ENCODE measurements around the gene SNX4.
"Not testable (repeated sequence)": the region's sequence is repeated elsewhere in the genome, so short reads cannot be mapped to it uniquely, and the experiment has no call there.

Gene SNX4

DNA sequence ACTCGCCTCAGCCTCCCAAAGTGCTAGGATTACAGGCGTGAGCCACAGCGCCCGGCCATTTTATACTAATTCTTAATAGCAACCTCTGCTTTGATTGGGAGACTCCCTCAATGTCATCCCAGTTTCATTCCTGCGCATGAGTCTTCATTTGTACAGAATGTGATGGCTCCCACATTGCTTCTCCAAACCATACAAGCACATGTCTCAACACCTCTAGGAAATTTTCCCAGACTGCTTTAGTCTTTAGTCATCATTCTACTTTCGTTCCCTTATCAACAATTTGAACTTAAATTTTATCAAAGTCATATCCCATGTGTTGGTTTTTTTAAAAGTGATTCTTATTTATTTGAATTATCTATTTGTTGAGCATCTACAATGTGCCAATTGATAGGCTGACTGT is 58.1 kb downstream of the SNX4 start:
- DNase-seq = no peak

DNA sequence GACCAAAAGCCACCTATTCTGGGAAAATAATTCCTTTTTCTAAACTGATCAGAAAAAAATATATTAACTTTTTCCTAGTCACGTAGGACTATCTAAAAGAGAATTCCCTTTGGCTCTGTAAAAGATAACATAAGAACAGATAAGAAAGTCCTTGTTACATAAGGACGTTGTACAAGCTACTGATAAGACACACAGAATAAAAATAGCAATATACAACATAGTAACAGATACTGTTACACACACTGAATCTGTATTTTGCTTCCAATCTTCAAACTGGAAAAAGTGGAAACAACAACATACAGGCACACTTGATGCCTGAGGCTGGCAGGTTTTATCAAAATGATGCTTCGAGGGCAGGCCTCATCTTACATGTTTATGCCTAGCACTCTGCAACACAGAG is 59.8 kb downstream of the SNX4 start:
- no peak for DNase-seq

DNA sequence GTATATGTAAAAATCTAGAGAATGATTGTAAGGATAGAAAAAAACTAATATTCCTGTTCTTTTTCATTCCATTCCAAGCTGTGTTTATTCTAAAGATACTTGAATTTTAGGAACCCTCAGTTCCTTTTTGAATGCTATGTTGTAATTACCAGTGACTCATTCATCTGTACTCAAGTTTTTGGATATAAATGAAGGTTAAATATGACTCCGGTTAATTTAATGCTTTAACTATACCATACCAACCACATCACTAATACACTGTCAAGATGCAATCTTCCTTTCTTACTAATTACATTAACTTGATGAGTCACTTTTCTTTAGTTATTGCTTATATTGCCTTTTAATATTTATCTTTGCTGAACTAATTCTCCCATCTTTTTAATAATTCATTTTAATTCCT is 76.1 kb downstream of the SNX4 start:
- no peak for DNase-seq

DNA sequence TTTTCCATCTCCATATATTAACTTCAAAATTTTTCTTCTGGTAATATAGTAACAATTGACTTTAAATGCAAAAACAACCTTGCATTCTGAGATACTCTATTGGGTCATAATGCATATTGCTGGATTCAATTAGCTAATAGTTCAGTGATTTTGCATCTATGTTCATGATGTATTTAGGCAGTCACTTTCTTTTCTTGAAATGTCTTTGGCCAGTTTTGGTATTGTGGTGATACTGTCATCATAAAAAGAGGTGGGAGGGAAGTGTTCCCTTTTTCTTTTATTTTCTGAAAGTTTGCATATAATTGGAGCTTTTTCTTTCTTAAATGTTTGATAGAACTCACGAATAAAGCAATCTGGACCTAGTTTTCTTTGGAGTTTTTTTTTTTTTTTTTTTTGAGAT is 77.5 kb downstream of the SNX4 start:
- no peak for DNase-seq

DNA sequence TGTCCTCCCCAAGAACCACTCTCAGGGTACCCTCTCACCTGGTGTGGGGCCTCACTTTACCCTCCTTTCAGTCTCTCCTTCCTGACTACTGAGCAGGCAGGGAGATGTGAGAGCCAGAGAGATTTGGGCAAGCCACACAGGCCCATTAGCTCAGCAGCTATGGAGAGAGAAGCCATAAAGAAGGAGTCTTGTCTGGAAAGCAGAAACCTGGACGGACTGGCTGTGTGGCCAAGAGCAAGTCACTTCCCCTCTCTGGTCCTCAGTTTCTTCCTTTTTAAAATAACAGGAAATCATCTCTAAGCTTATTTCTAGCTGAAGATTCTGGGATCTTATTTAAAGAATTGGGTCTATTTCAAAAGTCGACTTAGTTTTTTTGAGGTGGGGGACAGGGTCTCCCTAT is 79.0 kb downstream of the SNX4 start:
- DNase-seq = no peak

DNA sequence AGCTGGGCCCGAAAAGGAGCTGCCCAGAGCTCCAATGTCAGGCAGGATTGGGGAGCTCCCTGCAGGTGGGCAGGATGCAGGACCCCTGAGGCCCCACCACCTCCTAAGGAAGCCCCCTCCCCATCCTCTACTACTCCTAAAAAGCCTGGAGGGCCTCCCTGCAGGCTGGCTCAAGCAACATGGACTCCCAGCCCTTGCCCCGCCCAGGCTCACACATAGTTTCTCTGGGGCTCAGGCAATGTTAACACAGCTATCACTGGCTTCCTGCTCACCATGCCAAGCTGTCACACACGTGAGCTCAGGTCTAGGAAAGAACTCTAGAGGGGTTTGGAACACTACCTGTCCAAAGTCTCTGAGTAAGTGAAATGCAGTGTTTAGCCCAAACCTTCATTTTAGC is 79.4 kb downstream of the SNX4 start:
- no peak for DNase-seq

DNA sequence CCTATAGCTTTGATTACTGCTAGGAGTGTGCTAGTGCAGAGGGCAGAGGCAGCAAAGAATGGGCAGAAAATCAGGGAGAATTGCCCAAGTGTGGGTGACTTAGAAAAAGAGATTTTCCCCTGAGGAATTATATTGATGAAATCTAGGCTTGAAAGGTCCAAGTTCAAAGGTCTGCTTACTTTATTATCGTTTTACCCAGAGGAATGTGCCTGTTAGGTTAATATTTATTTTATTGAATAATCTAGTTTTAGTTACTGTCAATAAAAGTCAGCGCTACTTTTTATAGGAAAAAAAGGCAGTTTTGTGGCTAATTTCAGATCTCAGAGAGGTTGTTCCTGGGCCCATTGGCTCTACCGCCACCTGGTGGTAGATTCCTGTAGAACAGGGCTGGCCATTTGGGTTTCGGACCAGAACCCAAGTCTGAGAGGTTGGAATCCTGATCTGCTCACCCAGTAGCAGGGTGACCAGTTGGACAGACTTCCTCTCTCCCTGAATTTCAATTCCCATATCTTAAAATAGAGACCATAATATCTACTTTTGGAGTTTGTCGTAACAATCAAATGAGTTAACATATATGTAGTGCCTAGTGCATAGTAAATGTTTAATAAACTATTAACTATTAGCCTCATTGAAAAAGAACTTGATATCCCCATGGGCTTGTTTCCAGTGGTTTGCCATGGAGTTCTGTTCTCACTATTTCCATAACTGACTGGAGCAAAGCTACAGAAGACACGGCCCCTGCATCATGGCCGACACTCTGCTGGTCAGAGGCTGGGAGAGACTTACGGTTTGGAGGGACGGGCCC is 82.2 kb downstream of the SNX4 start:
- peak; percentile 72 for DNase-seq

DNA sequence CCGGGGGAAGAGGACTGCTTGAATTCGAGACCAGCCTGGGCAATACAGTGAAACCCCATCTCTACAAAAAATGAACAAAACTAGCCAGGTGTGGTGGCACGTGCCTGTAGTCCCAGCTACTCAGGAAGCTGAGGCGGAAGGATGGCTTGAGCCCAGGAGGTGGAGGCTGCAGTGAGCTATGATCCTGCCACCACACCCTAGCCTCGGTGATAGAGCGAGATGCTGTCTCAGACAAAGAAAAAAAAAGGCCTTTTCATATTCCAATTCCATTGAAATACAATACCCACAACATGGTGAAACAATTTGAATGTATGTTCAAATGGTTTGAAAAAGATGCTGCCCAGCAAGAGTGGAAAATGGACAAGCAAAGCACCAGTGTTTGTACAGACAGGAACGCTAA is 83.1 kb downstream of the SNX4 start:
- DNase-seq = no peak

DNA sequence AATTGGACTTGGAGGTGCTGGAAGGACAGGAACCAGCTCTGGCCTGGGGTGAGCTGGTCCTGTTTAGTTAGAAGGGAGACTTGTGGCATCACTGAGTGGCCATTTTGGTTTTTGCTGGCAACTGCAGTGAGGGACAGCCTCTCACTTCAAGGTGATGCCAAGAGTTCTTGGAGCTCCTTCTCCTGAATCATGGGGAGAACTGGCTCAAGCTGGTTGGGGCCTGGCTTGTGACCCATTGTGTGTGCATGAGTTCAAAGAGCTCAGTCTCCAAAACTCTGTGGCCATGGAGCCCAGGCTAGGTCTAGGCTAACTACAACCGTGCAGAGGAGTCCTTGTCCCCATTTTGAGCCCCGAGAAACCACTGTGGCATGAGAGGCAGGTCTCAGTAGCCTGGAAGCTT is 84.8 kb downstream of the SNX4 start:
- no peak for DNase-seq

DNA sequence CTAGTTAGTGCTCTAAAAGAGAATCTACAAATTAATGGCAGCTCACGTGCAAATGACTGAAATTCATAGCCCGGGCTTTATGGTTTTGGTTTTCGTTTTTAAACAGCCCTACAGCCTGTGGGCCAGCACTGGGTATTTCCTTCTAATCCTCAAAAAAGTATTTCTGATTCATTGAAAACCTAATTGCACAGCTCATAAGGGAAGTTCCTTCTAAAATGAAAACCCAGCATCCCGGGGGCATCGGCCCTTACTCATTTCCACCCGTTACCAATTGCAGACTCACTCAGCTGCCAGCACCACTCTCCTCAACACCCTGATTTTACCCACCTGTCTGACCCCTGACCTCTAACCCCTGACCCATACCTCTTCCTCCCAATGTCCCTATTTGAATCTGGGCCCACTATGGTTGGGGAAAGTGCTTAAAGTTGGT is 85.4 kb downstream of the SNX4 start:
- no peak for DNase-seq

DNA sequence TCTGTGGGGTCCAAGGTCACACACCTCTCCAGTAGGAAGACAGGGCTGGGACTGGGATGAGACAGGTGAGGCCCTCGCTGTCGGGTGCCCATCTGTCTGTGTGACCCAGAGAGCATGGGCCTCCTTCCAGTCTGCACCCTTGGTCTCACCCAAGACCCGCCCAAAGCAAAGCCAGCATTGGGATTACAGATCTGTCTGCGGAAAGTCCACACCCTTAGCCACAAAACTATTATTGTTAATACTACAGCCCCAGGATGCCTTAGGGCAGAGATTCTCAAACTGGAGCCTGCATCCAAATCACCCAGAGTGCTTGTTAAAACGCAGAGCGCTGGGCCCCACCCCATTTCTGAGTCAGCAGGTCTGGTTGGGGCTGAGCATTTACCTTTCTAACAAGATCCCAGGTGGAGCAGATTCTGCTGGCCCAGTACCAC is 86.4 kb downstream of the SNX4 start:
- DNase-seq = no peak

DNA sequence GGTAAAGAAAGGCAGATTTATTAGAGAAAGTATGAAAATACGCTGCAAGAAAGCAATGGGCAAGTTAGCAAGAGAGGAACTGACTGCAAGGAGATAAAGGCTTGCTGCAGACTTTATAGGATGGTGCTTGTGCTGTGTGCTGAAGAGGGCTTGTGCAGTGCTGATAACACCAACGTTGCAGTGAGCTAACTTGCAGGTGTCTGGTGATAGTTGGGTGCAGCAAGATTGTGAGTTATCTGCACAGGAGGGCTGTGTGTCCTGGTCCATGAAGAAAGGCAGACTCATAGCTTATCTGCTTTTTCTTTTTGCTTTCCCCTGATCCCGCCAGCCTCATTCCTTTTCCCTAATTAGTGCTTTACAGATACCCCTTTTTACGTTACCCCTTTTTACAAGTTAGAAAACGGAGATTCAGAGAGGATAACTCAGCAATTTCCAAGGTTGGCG is 86.9 kb downstream of the SNX4 start:
- no peak for DNase-seq

DNA sequence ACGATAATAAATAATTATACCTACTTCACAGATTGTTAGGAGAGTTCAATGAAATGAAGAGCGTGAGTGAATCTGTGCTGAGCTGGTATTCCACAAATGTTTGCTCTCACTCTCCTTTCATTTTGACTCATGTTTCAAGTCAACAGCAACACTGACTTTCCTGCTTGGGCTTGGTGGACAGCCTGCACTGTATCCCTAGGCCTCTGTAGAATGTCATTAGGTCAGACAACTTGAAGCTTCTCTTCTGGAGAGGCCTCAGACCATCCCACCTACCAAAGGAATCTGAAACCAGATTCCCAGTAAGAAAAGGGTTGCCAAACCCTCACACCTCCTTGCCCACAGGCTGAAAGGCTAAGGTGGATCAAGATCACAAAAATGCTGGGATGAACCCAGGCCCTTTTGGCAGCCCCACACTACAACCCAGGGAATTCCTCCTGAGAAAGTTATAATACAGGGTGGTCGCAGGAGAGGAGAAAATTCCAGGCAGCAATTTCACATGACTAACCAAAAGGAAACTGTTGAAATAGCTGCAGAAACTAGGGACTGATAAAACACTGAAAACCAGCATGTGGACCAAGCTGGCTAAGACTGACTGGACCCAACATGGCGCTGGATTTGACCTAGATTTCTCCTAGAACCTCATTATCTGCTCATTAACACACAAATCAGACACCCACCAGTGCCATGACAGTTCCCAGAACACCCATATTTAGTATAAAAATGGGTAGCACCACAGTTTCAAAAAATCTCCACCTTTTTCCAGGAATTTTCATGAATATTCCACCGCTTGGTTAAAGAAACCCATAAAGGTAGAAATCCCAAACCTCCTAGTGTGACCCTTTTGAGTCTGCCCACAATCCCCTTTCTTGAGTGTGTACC is 87.9 kb downstream of the SNX4 start:
- no peak for DNase-seq

DNA sequence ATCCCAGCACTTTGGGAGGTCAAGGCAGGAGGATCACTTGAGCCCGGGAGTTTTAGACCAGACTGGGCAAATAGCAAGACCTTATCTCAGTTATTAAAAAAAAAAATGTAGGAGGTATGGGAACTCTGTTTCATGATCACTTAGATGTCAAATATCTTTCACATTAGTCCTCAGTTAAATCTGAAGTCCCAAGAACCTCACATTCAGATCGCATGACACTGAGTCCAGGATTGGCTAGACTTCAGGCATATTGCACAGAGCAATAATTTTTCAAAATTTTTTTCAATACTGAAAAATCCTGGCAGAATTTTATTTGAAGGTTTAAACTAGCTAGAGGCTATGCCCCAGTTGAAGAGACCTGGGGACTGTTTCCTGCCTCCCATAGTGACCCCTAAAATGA is 88.6 kb downstream of the SNX4 start:
- no peak for DNase-seq

DNA sequence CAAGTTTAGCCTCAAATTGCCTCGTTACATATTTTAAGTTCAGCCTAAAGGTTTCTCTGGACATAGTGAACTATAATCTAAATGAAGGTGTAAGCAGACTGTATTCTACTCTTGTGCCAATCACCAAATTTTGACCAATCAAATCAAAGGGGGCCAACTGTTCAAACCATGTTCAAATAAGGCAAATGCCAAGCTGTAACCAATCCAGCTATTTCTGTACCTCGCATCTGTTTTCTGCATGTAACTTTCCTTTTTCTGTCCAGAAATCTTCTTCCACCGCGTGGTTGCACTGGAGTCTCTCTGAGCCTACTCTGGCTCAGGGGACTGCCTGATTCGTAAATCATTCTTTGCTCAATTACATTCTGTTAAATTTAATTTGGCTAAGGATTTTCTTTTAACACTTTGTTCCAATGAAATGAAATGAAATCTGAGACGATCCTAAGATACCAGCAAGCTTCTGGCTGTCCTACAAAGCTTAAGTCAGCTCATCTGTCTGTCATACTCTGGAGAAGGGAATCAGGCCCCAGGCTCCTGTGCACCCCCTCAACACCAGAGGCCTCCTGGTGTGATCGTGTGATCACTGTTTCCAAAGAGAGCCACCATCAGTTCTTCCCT is 91.7 kb downstream of the SNX4 start:
- no peak for DNase-seq

DNA sequence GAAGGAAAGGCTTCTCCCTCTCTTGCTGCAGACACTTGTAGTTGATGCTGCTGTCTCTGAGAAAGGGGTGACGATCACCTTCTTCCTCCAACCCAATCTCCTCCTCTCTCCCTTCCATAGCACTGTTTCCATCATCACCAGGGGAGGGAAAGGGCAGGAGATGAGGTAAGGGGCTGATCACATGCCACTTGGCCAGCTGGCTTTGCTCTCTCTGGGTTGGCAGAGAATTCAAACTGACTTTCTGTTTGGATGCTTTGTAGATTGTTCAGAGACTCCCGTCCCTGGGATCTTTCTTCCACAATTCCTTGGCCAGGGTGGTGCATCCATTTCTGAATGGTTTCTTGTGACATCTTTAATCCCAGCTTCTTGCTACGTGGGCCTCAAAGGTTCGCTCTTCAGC is 101.7 kb downstream of the SNX4 start:
- DNase-seq = no peak

DNA sequence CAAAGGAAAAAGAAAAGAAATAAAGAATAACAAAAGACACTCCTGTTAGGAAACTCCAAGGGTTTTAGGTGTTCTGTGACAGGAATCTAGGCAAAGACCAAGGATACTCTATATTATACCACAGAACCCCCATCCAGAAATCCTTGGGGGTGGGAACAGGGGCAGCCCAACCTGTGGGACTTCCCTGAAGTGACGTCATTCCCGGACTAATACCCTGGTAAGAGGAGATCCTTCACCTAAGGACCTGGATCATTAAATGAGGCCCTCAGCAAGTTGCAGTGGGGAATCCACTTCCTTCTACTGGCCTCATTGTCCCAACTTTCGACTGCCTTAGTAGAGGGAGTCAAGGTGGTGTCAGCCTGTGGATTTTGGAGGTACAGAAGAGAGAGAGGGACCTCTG is 103.8 kb downstream of the SNX4 start:
- DNase-seq = no peak

DNA sequence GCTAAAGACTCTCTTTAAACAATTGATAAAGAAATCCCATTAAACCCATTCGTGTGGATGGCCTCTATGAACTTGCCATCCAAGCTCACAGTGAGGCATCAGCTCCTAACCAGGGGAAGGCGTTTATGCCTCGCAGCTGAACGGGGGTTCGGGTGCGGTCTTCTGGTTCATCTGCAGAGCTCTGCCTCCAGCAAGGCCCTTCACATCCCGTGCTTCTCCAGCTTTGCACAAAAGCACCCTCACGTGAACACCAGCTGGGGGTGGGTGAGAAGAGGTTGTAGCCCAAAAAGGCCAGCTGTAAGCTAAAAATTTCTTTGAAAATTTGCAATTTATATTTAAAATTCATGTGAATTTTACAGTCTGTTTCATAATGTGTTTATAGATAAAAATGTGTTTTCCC is 105.3 kb downstream of the SNX4 start:
- DNase-seq = no peak

DNA sequence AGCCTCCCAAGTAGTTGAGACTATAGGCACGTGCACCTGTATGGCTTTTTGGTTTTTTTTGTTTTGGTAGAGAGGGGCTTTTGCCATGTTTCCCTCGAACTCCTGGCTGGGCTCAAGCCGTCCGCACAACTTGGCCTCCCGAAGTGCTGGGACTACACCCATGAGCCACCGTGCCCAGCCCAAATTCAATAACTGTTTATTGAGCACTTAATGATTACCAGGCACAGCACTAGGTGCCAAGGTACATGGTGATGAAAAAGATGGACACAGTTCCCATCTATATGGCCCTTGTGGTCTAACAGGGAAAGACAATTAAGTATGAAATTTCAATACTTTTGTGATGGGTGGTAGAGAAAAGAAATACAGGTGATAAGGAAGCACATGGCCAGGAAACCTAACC is 109.1 kb downstream of the SNX4 start:
- no peak for DNase-seq

DNA sequence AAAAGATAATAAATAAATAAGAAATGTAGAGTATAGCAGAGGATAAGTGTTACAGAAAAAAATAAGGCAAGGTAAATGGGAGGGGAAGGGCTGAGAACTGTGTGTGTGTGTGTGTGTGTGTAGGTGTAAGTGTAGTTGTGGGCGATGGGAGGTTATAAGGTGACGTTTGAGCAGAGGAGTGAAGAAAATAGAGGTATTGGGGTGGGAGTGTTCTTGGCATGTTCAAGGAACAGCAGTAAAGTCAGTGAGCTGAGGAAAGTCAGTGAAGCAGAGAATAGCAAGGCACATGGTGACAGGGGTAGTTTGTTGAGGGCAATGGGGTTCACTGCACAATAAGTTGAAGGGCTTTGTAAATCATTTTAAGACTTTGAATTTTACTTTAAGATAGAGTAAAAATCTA is 113.9 kb downstream of the SNX4 start:
- DNase-seq = no peak

DNA sequence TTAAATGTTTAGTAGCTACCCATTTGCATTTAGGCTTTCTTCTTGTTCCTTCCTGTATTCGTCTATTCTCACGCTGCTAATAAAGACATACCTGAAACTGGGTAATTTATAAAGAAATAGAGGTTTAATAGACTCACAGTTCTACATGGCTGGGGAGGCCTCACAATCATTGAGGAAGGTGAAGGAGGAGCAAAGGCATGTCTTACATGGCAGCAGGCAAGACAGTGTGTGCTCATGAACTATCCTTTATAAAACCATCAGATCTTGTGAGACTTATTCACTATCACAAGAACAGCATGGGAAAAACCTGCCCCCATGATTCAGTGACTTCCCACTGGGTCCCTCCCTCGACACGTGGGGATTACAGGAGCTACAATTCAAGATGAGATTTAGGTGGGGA is 114.5 kb downstream of the SNX4 start:
- DNase-seq = not testable (repeated sequence)

DNA sequence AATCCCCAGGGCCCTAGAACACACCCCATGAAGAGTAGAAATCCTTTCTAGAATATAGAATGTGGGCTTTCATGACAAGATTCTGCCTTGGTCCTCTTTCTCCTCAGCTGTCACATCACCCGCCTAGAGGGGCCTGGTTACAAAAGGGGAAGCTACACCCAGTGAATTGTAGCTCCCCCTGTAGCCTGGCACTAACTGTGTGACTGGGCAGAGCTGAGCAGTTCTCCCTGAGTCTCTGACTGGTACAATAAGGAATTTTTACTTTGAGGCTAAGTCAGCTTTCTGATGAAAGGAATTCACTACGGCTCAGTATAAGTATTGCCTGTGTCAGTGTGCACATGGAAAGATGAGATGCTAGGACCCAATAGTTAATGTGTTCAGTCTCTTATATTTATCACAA is 116.2 kb downstream of the SNX4 start:
- DNase-seq = no peak

DNA sequence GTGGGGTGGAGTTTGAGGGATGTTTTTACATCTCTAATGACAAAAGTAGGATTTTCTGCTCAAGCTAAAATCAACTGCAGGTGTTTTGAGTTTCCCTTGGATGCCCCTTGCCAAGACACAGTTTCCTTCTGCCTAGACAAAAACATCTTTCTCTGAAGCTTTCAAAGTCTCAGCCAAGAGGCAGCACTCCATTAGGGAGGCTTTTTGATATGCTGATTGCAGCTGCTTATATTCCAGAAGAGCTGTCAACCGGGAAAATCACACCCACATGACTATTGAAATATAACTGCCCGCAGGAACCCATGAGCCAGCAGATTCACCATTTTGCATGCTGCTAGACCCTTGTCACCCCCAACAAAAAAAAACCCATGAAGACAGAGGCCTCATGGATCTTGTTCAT is 117.4 kb downstream of the SNX4 start:
- DNase-seq = no peak

DNA sequence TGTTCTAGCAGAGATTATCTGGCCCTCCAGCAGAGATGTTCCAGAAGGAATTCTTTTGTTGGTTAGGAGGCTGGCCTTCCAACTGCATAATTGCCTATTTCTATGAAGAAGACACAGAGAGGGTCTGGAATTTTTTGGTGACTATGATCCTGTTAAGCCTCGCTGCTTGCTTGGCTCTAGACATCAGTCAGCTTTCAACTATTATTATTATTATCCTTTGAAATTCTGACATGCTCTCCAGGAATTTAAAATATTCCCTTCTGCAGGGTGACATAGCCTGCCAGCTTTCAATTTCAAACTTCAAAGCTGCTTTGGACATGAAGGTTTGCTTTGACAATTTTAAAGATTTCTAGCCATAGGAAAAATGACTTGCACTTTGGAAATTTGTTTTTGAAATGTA is 118.6 kb downstream of the SNX4 start:
- DNase-seq = no peak
